A549 (cell line): Measurements from ENCODE around the gene NAV2.

Source experiments
- BCL3 ChIP-seq: fragments of >200 bp; sonication (Bioruptor Twin); formaldehyde crosslinking; IDR thresholded peaks from 3 replicates; pipeline ENCODE4 v1.6.1; 2016
- BHLHE40 ChIP-seq: IDR thresholded peaks from 2 replicates; pipeline ENCODE4 v1.6.1; 2012; ENCODE audit warnings: low read depth, low read length, inconsistent platforms
- CEBPB ChIP-seq, 2 experiments: fragments of >200 bp in 1 of 2; sonication (Bioruptor Twin) in 1 of 2; formaldehyde crosslinking in 1 of 2; IDR thresholded peaks; 2 replicates each; pipeline ENCODE4 v1.6.1; 2012 to 2016
- CTCF ChIP-seq: fragments of >200 bp; sonication (Bioruptor Twin); formaldehyde crosslinking; IDR thresholded peaks from 3 replicates; pipeline ENCODE4 v1.5.1; 2016
- EP300 ChIP-seq, 2 experiments: fragments of >200 bp; sonication (Bioruptor Twin); formaldehyde crosslinking; IDR thresholded peaks; 2 replicates in 1 of 2; 3 replicates in 1 of 2; pipeline ENCODE4 v1.6.1; 2016 to 2017
- HDAC2 ChIP-seq: fragments of 200-600 bp; sonication (generic); IDR thresholded peaks from 2 replicates; pipeline ENCODE4 v1.6.1; 2016
- NPAS2 ChIP-seq: fragments of 250-450 bp; sonication (Bioruptor Pico); IDR thresholded peaks from 2 replicates; pipeline ENCODE4 v1.8.0; 2022; ENCODE audit warnings: mild to moderate bottlenecking, moderate library complexity, borderline replicate concordance
- POLR2A ChIP-seq: IDR thresholded peaks from 2 replicates; pipeline ENCODE4 v1.6.1; 2012; ENCODE audit warnings: mild to moderate bottlenecking, low read length
- POLR2AphosphoS2 ChIP-seq: conservative IDR thresholded peaks from 2 replicates; pipeline ENCODE4 v1.6.1; 2012; ENCODE audit warnings: low read length, improper control_type of control experiment, inconsistent platforms
- RAD21 ChIP-seq, 2 experiments: fragments of >200 bp in 1 of 2; sonication (Bioruptor Twin) in 1 of 2; formaldehyde crosslinking in 1 of 2; IDR thresholded peaks in 1 of 2; conservative IDR thresholded peaks in 1 of 2; 2 replicates in 1 of 2; 3 replicates in 1 of 2; pipeline ENCODE4 v1.6.1; 2012 to 2018; ENCODE audit warnings: inconsistent platforms in 1 of 2
- REST ChIP-seq: fragments of 200-600 bp; sonication (generic); IDR thresholded peaks from 2 replicates; pipeline ENCODE4 v1.6.1; 2016; ENCODE audit warnings: antibody characterized with exemption, mild to moderate bottlenecking, moderate library complexity

- TF ChIP-seq BHLHE40 (no peak), EP300 (IDR thresholded peaks at IDR 0.05) (no peak), CEBPB (IDR thresholded peaks at IDR 0.05) (no peak), CTCF (no peak), POLR2A (no peak), RAD21 (conservative IDR thresholded peaks at IDR 0.05 in 1 of 2, IDR thresholded peaks at IDR 0.05 in 1 of 2) (no peak), BCL3 (no peak), NPAS2 (CRISPR knock-in tag) (no peak), REST (no peak), HDAC2 (no peak), POLR2AphosphoS2 (no peak)
These were observed 272.5 kb downstream of the NAV2 start for GRCh38 chr11:19985111-19985510.
